HG03469 (cell line): Measurements from ENCODE around the gene SETD1B.
A peak's percentile ranks its signal among the peaks of the same experiment; 100 is the strongest.

ENCODE experiments used
- ATAC-seq: cut with Tn5 transposase; IDR thresholded peaks from one replicate; pipeline ENCODE4 v1.9.1; 2021; ENCODE audit warnings: mild to moderate bottlenecking, moderate library complexity, moderate number of reproducible peaks; ENCODE audit not compliant: unreplicated experiment

SETD1B gene

GRCh38 chr12:121822393-121823100 is 18.7 kb downstream of the SETD1B start:
- ATAC-seq, result no peak

- ATAC-seq, result no peak
These were observed 19.4 kb downstream of the SETD1B start for GRCh38 chr12:121823101-121823726.

- no peak for ATAC-seq
These were observed 19.9 kb downstream of the SETD1B start for GRCh38 chr12:121823727-121824115.

GRCh38 chr12:121825041-121825523 is 21.3 kb downstream of the SETD1B start:
- ATAC-seq, result no peak

GRCh38 chr12:121826318-121827150 is 22.7 kb downstream of the SETD1B start:
- no peak for ATAC-seq

GRCh38 chr12:121827351-121828099 is 23.7 kb downstream of the SETD1B start:
- no peak for ATAC-seq

GRCh38 chr12:121828306-121828705 is 24.5 kb downstream of the SETD1B start:
- ATAC-seq, result no peak

- ATAC-seq, result no peak
These were observed 25.0 kb downstream of the SETD1B start for GRCh38 chr12:121828826-121829225.

- no peak for ATAC-seq
These were observed 25.6 kb downstream of the SETD1B start for GRCh38 chr12:121829250-121829918.

- ATAC-seq, result no peak
These were observed 26.3 kb downstream of the SETD1B start for GRCh38 chr12:121830134-121830533.

GRCh38 chr12:121830588-121831265 is 26.9 kb downstream of the SETD1B start:
- no peak for ATAC-seq

GRCh38 chr12:121831571-121832245 is 27.9 kb downstream of the SETD1B start:
- no peak for ATAC-seq

GRCh38 chr12:121837680-121838079 is 33.9 kb downstream of the SETD1B start:
- ATAC-seq, result no peak

- no peak for ATAC-seq
These were observed 34.3 kb downstream of the SETD1B start for GRCh38 chr12:121838126-121838525.

GRCh38 chr12:121839106-121839992 is 35.5 kb downstream of the SETD1B start:
- ATAC-seq, result peak; percentile 78

GRCh38 chr12:121839993-121840761 is 36.4 kb downstream of the SETD1B start:
- no peak for ATAC-seq

- ATAC-seq, result no peak
These were observed 39.6 kb downstream of the SETD1B start for GRCh38 chr12:121843236-121843982.
